ENCODE data around the gene TRIM9.

Gene TRIM9

GRCh38 chr14:50978529-50978871, 116.4 kb downstream of the TRIM9 start:
- H3K36me3 ChIP-seq: no peaks in the 10 kb centered on the region
- no peaks in the 10 kb centered on the region for H4K20me1 ChIP-seq
- no peak overlapping the region for H3K4me3 ChIP-seq
- no peak overlapping the region for H3K4me2 ChIP-seq
- no peak overlapping the region for H3K27ac ChIP-seq
- no peaks in the 10 kb centered on the region for H3K4me1 ChIP-seq
- no peak for TF ChIP-seq Cebpa-rat (IDR thresholded peaks at IDR 0.05)
- no peak overlapping the region for H3K9ac ChIP-seq
- H3K9me3 ChIP-seq: no peaks in the 10 kb centered on the region
- H3K27me3 ChIP-seq: no peaks in the 10 kb centered on the region

GRCh38 chr14:50977863-50978528, 116.9 kb downstream of the TRIM9 start:
- no peaks in the 10 kb centered on the region for H3K9me3 ChIP-seq
- no peak overlapping the region for H3K9ac ChIP-seq
- H3K36me3 ChIP-seq: no peaks in the 10 kb centered on the region
- H3K27me3 ChIP-seq: no peaks in the 10 kb centered on the region
- H3K4me3 ChIP-seq: no peak overlapping the region
- H3K4me2 ChIP-seq: no peak overlapping the region
- H3K4me1 ChIP-seq: no peaks in the 10 kb centered on the region
- no peaks in the 10 kb centered on the region for H4K20me1 ChIP-seq
- no peak overlapping the region for H3K27ac ChIP-seq
- TF ChIP-seq Cebpa-rat (IDR thresholded peaks at IDR 0.05): no peak

- TF ChIP-seq Cebpa-rat (IDR thresholded peaks at IDR 0.05): no peak
- H3K9ac ChIP-seq: no peak overlapping the region
- H4K20me1 ChIP-seq: no peaks in the 10 kb centered on the region
- no peak overlapping the region for H3K27ac ChIP-seq
- H3K9me3 ChIP-seq: no peaks in the 10 kb centered on the region
- no peaks in the 10 kb centered on the region for H3K27me3 ChIP-seq
- H3K4me1 ChIP-seq: no peaks in the 10 kb centered on the region
- no peaks in the 10 kb centered on the region for H3K36me3 ChIP-seq
- no peak overlapping the region for H3K4me3 ChIP-seq
- no peak overlapping the region for H3K4me2 ChIP-seq
Measured at GRCh38 chr14:50974118-50974517, 120.8 kb downstream of the TRIM9 start.

GRCh38 chr14:50972734-50973133, 122.2 kb downstream of the TRIM9 start:
- H4K20me1 ChIP-seq: no peaks in the 10 kb centered on the region
- no peak for TF ChIP-seq Cebpa-rat (IDR thresholded peaks at IDR 0.05)

GRCh38 chr14:50970886-50971781, 123.8 kb downstream of the TRIM9 start:
- no peaks in the 10 kb centered on the region for H3K9me3 ChIP-seq
- H4K20me1 ChIP-seq: no peaks in the 10 kb centered on the region
- H3K36me3 ChIP-seq: no peaks in the 10 kb centered on the region
- no peak overlapping the region for H3K9ac ChIP-seq
- no peak overlapping the region for H3K4me2 ChIP-seq
- no peak for TF ChIP-seq Cebpa-rat (IDR thresholded peaks at IDR 0.05)
- no peak overlapping the region for H3K27ac ChIP-seq
- H3K4me3 ChIP-seq: no peak overlapping the region
- H3K27me3 ChIP-seq: no peaks in the 10 kb centered on the region
- no peaks in the 10 kb centered on the region for H3K4me1 ChIP-seq

More at GRCh38 chr14:50972734-50973133, 122.2 kb downstream of the TRIM9 start:
- no peaks in the 10 kb centered on the region for H3K27me3 ChIP-seq
- H3K36me3 ChIP-seq: no peaks in the 10 kb centered on the region
- no peak overlapping the region for H3K4me3 ChIP-seq
- no peak overlapping the region for H3K4me2 ChIP-seq
- no peak overlapping the region for H3K9ac ChIP-seq
- H3K4me1 ChIP-seq: no peaks in the 10 kb centered on the region
- no peaks in the 10 kb centered on the region for H3K9me3 ChIP-seq
- H3K27ac ChIP-seq: no peak overlapping the region

- no peak overlapping the region for H3K27ac ChIP-seq
- no peaks in the 10 kb centered on the region for H3K9me3 ChIP-seq
- no peak overlapping the region for H3K4me3 ChIP-seq
- H4K20me1 ChIP-seq: no peaks in the 10 kb centered on the region
- no peaks in the 10 kb centered on the region for H3K36me3 ChIP-seq
- no peak for TF ChIP-seq Cebpa-rat (IDR thresholded peaks at IDR 0.05)
- H3K27me3 ChIP-seq: no peaks in the 10 kb centered on the region
- no peak overlapping the region for H3K4me2 ChIP-seq
- H3K9ac ChIP-seq: no peak overlapping the region
- no peaks in the 10 kb centered on the region for H3K4me1 ChIP-seq
Measured at GRCh38 chr14:50967790-50968189, 127.1 kb downstream of the TRIM9 start.

GRCh38 chr14:50967103-50967502, 127.8 kb downstream of the TRIM9 start:
- Histone ChIP-seq H3K4me2 (no peak overlapping the region), H3K4me3 (no peak overlapping the region), H4K20me1 (no peaks in the 10 kb centered on the region), H3K27ac (no peak overlapping the region), H3K27me3 (no peaks in the 10 kb centered on the region), H3K4me1 (no peaks in the 10 kb centered on the region), H3K9me3 (no peaks in the 10 kb centered on the region), H3K36me3 (no peaks in the 10 kb centered on the region), H3K9ac (no peak overlapping the region)
- TF ChIP-seq Cebpa-rat (IDR thresholded peaks at IDR 0.05): no peak

GRCh38 chr14:50964683-50965390, 130.1 kb downstream of the TRIM9 start:
- H3K36me3 ChIP-seq: no peaks in the 10 kb centered on the region
- H3K27me3 ChIP-seq: no peaks in the 10 kb centered on the region
- H3K4me3 ChIP-seq: no peak overlapping the region
- H3K9me3 ChIP-seq: no peaks in the 10 kb centered on the region
- H4K20me1 ChIP-seq: no peaks in the 10 kb centered on the region
- no peak for TF ChIP-seq Cebpa-rat (IDR thresholded peaks at IDR 0.05)
- H3K4me1 ChIP-seq: no peaks in the 10 kb centered on the region
- no peak overlapping the region for H3K27ac ChIP-seq
- no peak overlapping the region for H3K9ac ChIP-seq
- H3K4me2 ChIP-seq: no peak overlapping the region

GRCh38 chr14:50963919-50964318, 131.0 kb downstream of the TRIM9 start:
- TF ChIP-seq Cebpa-rat (IDR thresholded peaks at IDR 0.05): no peak
- no peak overlapping the region for H3K4me2 ChIP-seq
- no peaks in the 10 kb centered on the region for H4K20me1 ChIP-seq
- H3K9me3 ChIP-seq: no peaks in the 10 kb centered on the region
- no peaks in the 10 kb centered on the region for H3K4me1 ChIP-seq
- H3K4me3 ChIP-seq: no peak overlapping the region
- H3K9ac ChIP-seq: no peak overlapping the region
- H3K36me3 ChIP-seq: no peaks in the 10 kb centered on the region
- no peak overlapping the region for H3K27ac ChIP-seq
- H3K27me3 ChIP-seq: no peaks in the 10 kb centered on the region

Data from BLaER1 (cell line).